B cell (primary cell): ENCODE data around the gene C12orf75.

Source experiments
- EZH2 ChIP-seq: IDR thresholded peaks from 2 replicates; pipeline ENCODE4 v1.6.1; 2012; ENCODE audit warnings: borderline replicate concordance, low read depth, mild to moderate bottlenecking, moderate library complexity, low read length; ENCODE audit not compliant: insufficient read depth, poor library complexity, severe bottlenecking
- TF ChIP-seq, protein P1 (sequence below): fragments of 200-600 bp; IDR thresholded peaks from one replicate; pipeline ENCODE4 v1.8.0; 2022; ENCODE audit warnings: antibody characterized with exemption, mild to moderate bottlenecking

DNA sequence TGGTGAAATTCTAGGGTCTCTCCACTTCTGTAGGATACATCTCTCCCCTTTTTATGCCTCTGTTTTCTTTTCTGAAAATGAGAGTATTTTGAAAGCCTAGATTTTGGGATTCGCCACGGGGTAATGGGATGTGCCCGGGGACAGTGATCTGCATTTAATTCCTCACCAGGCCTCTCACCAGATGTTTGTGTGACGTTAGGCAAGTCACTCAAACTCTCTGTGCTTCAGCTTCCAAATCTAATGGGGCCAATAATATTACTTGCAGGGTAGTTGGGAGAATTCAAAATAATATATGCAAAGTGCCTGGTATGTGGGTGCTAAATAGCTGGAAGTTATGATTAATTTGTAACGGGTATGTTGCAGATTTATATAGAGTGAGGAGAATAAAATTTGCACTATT, 78.8 kb downstream of the C12orf75 start:
- TF ChIP-seq EZH2 = no peak
- TF ChIP-seq, protein P1, sequence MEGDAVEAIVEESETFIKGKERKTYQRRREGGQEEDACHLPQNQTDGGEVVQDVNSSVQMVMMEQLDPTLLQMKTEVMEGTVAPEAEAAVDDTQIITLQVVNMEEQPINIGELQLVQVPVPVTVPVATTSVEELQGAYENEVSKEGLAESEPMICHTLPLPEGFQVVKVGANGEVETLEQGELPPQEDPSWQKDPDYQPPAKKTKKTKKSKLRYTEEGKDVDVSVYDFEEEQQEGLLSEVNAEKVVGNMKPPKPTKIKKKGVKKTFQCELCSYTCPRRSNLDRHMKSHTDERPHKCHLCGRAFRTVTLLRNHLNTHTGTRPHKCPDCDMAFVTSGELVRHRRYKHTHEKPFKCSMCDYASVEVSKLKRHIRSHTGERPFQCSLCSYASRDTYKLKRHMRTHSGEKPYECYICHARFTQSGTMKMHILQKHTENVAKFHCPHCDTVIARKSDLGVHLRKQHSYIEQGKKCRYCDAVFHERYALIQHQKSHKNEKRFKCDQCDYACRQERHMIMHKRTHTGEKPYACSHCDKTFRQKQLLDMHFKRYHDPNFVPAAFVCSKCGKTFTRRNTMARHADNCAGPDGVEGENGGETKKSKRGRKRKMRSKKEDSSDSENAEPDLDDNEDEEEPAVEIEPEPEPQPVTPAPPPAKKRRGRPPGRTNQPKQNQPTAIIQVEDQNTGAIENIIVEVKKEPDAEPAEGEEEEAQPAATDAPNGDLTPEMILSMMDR = no peak
